Mucosa of gallbladder (tissue), 1 donor: ENCODE data around the gene OR5H2. TPM values are rescaled to one million over a fixed set of nuclear protein-coding genes. Genes with fewer than 3 reads are reported as not detected.
"Not testable (repeated sequence)": the region's sequence is repeated elsewhere in the genome, so short reads cannot be mapped to it uniquely, and the experiment has no call there.

Source experiments
- DNase-seq: peaks from one replicate; pipeline ENCODE4 v3.0.0-alpha.2; 2020; ENCODE audit warnings: low spot score
- total RNA-seq: library from RNA; stranded (reverse); gene quantifications from one replicate; pipeline ENCODE4 v1.2.1, GENCODE V29; 2021
- donor health status: DM: no; HTN: no; CAD: no.

OR5H2 gene
- not detected for total RNA-seq

DNA sequence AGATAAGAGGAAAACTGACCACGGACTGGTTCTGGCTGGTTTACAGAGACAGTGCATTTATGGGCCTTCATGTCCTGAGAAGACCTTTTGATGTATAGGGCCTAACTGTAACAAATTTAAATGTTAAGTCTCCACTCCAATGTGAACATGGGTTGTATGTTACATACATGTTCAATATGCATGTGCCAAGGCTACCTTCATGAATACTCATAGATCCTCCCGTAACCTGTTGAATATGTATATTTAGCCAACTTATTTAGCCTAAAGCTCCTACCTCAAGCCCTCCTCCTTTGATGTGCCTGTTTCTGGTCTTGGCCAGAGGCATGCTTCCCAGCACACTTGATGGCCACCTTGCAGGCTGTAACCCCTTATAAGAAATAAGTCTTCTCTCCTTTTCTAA is at the start of gene OR5H2:
Gene OR5H2 (plus strand): TSS at position 301 of the 400 bp plus-strand sequence. CDS start 398 bp downstream, outside the sequence.
- DNase-seq, result no peak

DNA sequence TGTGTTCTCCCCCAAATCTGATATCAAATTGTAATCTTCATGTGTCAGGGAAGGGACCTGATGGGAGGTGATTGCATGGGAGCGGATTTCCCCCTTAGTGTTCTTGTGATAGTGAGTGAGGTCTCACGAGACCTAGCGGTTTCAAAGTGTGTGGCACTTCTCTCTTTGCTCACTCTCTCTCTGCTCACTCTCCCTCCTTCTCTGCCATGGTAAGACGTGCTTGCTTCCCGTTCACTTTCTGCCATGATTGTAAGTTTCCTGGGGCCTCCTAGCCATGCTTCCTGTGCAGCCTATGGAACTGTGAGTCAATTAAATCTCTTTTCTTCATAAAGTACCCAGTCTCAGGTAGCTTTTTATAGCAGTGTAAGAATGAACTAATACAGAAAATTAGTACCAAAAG is 48.8 kb upstream of the OR5H2 start:
- no peak for DNase-seq

DNA sequence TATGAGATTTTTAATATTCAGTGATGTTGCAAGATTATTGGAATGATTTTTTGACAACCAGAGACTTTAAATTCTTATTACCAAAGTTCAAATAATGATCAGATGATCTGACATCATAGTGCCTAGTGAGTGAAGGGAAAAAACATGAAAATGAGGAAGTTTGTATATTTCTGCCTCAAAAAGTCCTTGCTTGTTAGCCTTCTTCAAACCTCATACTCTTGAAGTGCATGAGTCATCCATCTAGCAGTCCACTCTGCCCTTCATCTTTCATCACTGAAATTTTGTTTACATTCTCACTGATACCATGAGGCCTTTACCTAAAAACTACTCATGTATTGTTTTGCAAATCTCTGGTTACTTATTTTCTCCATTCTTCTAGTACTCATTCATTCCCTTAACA is 42.2 kb upstream of the OR5H2 start:
- no peak for DNase-seq

DNA sequence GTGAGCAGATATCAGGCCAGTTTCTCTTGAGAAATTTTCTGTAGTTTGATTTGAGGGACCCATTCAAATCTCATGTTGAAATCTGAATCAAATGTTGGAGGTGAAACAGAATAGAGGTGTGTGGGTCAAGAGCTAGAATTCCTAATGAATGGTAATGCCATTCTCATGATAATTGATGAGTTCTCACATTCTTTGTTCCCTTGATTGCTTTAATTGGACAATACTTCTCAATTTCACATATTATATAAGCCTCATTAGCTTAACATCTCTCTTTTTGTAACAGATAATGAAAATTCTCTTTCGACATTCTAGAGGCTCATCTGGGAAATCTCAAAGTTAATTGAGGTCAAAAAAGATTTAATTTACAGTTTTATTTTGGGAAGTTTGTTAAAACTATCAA is 40.1 kb upstream of the OR5H2 start:
- DNase-seq, result no peak

DNA sequence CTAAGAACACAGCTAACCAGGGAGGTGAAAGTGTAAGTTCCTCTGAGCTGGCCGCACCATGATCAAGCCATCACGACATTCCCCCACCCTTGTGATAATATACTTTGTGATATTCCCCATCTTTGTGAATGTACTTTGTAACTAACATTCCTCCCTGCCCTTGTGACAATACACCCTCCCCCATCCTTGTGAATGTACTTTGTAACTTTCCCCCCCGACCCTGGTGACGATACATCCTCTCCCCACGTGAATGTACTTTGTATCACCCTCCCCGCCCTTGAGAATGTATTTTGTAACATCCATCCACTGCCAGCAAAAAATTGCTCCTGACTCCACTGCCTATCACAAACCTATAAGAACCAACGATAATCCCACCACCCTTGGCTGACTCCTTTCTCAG is 38.5 kb upstream of the OR5H2 start:
- no peak for DNase-seq

DNA sequence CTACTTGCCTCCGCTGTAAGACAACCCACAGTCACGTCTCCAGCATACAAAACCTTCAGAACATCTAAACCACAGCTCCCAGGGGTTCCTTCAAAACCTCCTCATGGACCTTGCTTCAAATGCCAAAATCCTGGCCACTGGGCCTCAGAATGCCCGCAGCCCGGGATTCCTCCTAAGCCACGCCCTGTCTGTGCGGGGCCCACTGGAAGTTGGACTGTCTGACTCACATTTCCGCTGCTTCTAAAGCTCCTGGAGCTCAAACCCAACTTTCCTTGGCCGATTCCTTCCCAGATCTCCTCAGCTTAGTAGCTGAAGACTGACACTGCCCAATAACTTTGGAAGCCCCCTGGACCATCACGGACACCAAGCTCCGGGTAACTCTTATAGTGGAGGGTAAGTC is 36.2 kb upstream of the OR5H2 start:
- DNase-seq, result no peak

DNA sequence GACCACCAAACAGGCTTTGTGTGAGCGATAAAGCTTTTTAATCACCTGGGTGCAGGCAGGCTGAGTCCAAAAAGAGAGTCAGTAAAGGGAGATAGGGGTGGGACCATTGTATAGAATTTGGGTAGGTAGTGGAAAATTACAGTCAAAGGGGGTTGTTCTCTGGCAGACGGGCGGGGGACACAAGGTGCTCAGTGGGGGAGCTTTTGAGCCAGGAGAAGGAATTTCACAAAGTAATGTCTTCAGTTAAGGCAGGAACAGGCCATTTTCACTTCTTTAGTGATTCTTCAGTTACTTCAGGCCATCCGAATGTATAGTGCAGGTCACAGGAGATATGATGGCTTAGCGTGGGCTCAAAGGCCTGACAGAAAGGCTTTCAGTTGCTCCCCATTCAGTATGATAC is 26.3 kb upstream of the OR5H2 start:
- not testable (repeated sequence) for DNase-seq

DNA sequence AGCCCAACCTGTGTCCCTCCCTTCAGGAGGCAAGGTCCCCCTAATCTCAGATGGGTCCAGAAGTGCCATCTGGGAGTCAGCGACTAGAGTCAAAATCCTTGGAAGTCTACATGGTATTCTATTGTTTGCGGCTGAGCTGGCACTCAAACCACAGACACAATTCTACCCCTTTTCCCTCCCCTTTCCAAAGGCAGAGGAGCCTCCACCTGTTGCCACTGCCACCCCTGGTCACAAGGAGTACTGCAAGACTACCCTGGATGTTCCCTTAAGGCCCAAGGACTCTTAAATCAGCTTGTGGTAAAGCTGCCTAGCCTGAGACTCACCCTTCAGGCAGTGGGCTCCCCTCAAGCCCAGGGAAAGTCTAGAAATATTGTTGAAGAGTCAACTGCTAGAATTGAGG is 22.6 kb upstream of the OR5H2 start:
- no peak for DNase-seq

DNA sequence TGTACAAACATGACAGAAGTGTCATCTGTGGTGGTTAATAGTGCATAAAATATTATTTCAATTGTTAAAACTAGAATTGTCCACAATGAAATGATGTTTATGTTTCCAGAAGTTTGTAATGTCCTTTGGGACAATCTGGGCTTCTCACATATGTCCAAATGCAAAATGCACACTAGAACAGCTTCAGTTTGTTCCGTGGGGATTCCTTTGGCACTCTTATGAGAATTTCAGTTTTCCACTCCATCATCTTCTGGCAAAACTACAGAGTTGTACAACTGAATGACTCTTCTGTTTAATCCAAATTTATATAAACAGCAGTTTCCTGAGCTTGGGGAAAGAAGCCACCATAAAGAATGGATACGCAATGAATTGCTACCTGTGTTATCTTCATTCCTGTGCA is 20.3 kb upstream of the OR5H2 start:
- no peak for DNase-seq

DNA sequence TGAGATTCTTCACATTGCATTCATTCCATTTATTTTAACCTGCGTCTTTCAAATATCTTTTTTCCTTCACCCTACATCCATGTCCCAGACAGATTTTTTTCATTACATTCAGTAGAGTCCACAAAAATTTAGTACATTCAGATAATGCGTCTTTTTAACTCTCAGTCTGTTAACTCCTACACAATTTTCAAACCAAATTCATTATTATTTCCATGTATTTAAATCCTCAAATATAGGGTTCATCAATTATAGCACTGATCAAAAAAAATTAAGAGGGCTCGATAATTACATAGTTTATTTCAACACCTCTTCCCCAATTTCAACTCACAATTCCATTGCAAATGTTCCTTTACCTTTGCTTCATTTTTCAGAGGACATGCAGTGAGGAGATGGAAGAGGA is 18.4 kb upstream of the OR5H2 start, which contains the start of gene OR5H6:
Gene OR5H6 (plus strand): TSS at position 301 of the 400 bp plus-strand sequence. CDS start 89 bp downstream, at position 390.
- no peak for DNase-seq

DNA sequence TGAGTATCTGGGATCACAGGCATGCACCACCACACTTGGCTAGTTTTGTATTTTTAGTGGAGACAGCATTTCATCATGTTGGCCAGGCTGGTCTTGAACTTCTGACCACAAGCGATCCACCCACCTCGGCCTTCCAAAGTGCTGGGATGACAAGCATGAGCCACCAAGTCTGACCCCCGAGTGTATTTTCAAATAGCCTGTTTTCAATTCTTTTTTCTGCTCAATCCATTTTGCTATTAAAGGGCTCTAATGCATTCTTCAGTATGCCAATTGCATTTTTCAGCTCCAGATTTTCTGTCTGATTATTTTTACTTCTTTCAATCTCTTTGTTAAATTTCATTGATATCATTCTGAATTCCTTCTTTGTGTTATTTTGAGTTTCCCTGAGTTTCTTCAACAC is 12.5 kb upstream of the OR5H2 start:
- DNase-seq, result no peak

DNA sequence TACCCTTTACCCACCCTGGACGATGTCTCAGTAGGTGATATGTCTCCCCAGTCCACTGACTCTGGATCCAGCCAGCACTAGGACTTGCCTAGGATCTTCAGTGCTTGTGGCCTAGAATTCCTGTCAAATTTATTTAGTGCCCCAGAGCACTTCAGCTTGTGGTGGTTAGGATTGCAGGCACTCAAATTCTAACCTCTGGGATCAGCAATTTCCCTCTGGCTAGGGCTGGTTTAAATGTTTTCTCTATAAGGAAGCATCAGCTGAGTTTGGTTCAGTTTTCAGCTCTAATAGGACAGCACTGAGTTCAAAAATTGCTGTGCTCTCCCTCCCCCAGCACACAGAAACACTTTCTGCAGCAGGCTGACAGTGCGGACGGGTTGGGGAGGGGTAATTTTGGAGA is 10.2 kb upstream of the OR5H2 start:
- no peak for DNase-seq

DNA sequence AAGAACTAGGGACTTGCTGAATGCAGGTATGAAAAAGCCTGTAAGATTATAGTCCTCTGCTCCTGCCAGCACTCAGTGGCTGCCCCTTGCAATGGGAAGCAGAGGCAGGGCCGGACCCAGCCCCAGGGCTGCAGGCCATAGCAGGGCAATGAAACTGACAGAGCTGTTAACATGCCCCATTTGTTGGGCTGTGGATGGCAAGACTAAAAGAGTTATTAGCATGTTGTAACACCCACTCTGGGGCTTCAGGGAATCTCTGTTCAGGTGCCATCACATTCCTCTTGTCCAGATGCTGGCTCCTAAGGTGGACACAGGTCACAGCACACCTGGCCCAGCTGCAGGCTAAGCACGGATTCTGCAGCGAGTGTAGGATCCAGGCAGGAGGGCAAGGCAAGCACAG is 7.4 kb upstream of the OR5H2 start:
- DNase-seq, result no peak

DNA sequence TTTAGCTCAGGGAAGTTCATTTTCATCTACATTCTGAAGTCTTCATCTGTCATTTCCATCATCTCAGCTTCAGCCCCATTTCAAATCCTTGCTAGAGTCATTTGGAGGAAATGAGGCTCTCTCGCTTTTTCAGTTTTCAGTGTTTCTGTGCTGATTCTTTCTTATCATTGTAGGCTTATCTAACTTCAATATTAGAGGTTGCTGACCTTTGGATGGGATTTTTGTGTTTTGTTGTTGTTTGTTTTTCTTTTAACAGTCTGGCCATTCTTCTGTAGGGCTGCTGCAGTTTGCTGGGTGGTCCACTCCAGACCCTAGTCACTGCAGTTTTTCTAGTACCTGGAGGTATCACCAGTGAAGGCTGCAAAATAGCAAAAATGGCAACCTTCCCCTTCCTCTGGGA is 8.6 kb downstream of the OR5H2 start:
- no peak for DNase-seq

DNA sequence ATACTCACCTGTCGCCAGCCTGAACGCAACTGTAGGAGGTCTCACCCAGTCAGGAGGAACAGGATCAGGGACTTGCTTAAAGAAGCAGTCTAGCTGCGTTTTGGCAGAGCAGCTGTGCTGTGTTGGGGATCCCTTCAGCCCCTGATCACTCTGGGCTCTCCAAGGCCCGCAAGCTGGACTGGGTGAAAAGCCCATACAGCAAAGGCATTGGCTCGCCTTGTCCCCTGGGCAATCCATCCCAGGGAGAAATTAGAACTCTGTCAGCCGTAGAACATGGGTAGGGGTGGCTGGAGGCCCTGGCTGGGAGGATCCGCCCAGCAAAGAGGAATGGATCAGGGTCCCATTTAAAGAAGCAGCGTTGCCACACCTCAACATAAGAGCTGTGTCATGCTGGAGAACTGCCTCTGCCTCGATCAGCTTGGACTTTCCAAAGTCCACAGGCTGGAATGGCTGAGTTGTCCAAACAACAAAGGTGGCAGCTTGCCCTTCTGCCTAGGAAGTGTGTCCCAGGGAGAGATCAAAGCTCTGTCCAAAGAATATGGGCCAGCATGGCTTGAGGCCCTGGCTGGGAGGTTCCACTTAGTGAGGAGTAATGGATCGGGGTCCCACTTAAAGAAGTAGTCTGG is 9.1 kb downstream of the OR5H2 start:
- DNase-seq, result no peak

DNA sequence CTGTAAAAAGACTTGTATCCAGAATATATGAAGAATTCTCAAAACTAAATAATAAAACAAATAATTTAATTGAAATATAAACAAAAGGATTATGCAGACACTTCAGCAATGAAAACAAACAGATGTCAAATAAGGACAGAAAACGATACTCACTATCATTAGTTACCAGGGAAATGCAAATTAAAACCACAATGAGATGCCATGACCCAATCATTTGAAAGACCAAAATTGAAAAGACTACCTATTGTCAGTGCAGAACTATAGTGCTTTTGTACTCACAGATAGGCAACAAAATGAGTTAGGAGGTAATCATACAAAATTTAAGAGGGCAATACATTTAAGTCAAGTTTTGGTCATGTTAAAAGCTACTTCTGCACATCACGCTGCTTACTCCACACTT is 39.8 kb downstream of the OR5H2 start:
- DNase-seq, result no peak

DNA sequence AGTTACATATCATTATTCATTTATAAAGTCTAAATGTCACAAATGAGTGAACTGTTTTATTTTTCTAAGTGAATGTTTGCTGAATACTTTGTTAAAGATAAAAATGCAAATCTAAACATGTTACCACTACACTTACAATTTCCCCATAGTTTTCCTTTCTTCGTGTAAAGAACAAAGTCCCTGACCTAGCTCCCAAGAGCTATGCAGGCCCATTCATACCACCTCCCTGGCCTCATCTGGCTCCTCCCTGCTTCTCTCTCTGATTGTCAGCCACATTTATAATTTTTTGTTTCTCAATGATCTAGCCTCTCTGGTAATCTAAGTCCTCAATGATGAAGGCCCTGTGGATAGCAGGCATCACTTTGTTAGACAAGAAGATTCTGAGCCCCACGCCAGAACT is 40.4 kb downstream of the OR5H2 start:
- DNase-seq, result no peak

DNA sequence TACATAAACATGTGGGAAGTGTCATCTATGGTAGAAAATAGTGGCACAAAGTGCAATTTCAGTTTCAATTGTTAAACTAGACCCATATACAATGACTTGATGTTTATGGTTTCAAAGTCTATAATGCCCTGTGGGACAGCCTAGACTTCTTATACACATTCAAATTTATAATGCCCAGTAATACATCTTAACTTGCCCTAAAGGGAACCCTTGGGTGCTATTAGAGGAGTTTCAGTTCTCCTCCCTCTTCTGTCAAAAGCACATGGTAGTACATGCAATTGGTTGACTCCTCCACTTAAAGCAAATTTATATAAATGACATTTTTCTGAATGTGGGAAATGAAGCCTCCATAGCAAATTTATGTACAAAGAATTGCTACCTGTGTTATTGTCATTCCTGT is 41.1 kb downstream of the OR5H2 start:
- no peak for DNase-seq

DNA sequence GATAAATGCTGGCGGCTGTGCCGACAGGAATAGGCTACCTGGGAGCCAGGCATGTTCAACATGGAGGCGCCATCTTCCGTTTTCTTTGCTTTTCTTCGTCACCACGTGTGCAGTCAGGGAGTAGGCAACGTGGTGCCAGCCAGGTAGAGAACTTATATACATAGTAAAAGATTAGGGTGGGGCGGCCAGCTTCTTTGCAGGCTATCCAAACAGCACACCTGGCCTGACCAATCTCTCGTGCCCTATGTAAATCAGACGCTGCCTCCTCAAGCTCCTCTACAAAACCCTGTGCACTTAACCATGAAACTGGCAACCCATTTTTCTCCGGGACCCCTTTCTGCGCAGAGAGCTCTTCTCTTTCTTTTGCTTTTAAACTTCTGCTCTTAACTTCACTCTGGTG is 42.8 kb downstream of the OR5H2 start:
- no peak for DNase-seq

DNA sequence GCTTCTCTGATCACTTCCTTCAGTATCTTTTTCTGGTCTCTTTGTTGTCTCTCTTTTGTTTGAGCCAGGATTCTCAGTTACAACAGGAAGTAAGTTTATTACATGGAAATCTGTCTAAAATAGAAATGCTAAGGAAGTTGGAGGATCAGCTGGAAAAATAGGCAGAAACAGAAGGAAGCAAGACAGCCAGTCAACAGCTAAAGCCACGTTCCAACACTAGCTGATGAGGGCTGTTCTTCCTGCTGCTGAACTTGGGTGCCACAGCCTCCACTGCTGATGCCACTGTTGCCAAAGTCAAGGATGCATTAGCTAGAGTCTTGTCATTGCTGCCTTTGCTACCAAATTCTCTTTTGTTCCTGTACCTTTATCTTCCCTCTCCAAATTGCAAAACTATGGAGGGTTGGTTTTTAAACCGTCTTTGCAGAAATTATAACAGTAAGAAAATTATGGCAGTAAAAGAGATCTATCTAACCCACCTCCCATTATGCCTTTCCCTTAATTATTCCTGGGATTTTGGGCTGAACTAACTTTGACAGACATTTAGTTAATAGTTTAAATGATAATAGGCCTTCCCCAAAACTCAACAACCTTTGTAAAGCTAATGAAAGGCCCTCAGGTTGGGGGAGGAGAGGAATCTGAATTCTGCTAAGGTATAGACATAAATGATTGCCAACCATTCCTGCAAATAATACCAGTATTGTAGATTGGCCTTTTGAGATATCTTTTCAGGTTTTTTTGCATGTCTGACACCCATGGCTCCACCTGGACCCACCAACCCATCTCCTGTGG is 44.0 kb downstream of the OR5H2 start:
- DNase-seq, result no peak

DNA sequence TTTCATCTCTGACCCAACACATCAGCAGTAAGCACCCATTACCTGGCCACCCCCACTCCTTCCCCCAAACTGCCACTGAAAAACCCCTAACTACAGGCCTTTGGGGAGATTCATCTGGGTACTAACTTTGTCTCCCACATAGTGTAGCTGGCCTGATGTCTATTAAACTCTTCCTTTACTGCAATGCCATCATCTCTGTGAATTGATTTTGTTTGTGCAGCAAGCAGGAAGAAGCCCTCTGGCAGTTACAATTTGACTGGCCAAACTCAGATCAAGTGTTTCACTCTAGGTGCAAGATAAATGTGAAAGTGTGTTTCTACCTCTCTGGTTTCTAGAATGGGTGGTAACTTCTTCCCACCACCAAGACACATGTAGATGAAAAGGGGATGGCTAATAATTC is 44.6 kb downstream of the OR5H2 start:
- no peak for DNase-seq

DNA sequence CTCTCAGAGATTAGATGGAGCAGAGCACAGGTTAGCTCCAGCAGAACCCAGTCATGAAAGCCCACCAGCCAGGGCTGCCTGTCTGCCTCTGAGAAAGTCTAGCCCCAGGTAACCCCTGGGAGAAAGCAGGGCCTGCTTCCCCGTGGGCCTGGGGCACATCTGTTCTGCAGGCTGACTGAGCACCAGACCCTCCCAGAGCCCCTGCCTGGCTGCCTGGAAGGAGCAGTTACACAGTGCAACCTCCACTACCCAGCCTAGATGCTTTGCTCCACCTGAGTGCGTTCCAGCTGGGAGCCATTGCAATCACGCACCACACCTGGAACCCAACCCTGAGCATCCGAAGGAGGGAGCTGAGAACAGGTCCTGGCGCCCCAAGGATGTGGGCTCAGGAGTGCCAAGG is 46.6 kb downstream of the OR5H2 start:
- no peak for DNase-seq

DNA sequence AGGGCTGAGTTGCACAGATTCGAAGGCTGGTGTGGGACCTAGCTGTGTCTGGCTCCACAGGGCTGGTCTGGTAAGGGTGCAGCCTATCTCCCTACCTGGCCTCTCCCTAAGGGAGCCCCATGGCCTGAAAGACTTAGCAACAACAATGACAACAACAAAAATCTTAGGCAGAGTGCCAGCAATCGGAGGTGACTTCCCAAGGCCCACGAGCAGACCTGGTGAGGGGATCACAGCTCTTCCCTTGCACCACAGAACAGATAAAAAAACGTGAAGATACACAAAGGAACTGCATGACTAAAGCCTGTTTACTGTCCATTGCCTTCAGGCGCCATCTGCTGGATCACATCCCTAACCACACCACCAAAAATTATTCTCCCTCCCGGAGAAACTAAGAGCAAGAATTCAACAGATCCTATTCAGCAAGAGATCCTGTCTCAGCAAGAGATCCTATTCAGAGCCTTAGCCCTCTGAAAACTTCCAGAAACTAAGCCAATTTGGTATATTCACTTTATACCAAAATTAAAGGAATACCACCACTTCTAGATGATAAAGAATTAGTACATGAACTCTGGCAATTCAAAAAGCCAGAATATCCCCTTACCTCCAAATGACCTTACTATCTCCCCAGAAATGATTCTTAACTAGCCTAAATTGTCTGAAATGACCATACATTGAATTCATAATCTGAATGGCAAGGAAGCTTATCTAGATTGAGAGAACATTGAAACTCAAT is 47.3 kb downstream of the OR5H2 start:
- peak; percentile 41 for DNase-seq
